ENCODE results near the gene NEDD4.

NEDD4 gene

DNA sequence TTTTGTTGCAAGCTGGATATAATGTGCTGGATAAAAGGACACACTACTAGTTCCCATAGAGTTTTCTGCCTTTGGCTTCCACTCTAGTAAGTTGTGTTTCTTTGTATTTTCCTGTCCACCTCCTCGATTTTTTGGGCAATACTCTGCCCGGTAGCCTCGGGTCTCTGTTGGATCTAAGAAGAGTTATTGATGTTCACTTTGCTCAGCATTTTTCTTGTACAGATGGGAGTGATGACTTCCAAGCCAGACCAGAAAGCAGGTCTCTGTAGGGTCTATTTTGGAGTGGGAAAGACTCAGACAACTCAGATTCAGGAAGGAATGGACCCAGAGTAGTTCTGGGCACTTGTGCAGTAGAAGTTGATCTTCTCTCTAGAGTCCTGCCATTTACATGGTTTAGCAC lies 214.5 kb downstream of the NEDD4 start:
- DNase-seq (ENCODE audit: low spot score) = no peak

Measured in activated CD4-positive, alpha-beta T cell treated with anti-CD3 and anti-CD28 coated beads, Interleukin-2, Interleukin-4, amounts not matched to agents 100 ng/mL and 50 ng/mL, durations not matched to agents 16 hours and 8 hours (primary cell).